Right renal cortex interstitium (tissue), 3 donors: ENCODE data around the gene SCRN1. TPM values are rescaled to one million over a fixed set of nuclear protein-coding genes. Genes with fewer than 3 reads are reported as not detected.
"Not testable (repeated sequence)": the region's sequence is repeated elsewhere in the genome, so short reads cannot be mapped to it uniquely, and the experiment has no call there.

Source experiments
- DNase-seq, 3 donors: peaks; one replicate each; pipeline ENCODE4 v3.0.0-alpha.2; 2013; ENCODE audit warnings: low read depth in 3 of 3, low spot score in 2 of 3
- polyA plus RNA-seq, 3 donors: library from polyadenylated mRNA; unstranded; fragments of 120-200 nt; gene quantifications; one replicate each; pipeline ENCODE4 v1.2.1, GENCODE V29; 2013; ENCODE audit not compliant: insufficient read length in 3 of 3

Gene SCRN1
- polyA plus RNA-seq, 3 donors: 67.9 to 71.1 (median 70.5) TPM

DNA sequence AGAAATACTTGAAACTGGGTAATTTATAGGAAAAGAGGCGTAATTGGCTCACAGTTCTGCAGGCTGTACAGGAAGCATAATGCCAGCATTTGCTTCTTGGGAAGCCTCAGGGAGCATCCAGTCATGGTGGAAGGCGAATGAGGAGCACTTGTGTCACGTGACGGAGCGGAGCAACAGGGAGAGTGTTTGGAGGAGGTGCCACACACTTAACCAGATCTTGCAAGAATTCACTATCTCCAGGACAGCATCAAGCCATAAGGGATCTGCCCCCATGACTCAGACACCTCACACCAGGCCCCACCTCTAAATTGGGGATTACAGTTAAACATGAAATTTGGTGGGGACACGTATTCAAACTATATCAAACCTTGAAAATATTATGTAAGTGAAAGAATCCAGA, 94.0 kb downstream of the SCRN1 start:
- no peak for DNase-seq

DNA sequence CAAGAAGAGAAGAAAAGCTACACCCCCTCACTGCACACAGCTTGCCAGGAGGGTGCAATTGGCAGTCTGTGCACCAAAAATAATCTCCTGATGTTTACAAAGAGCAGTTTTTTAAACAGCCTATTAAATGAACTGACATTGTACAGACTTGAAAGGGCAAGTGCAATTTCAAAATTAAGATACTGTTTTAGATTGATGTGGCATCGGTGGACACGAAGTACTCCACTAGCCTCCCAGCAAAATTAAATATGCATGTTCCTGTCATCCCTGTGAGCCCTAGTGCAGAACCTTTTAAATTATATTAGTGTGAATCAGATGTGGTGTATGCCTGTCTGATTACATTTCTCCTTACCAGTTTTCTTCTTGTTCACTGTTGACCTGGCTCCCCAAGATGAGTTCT, 95.3 kb downstream of the SCRN1 start:
- no peak for DNase-seq

GRCh38 chr7:29893351-29893965, 96.1 kb downstream of the SCRN1 start:
- DNase-seq: no peak

- DNase-seq: no peak
Observed at GRCh38 chr7:29892231-29892630, 97.4 kb downstream of the SCRN1 start.

DNA sequence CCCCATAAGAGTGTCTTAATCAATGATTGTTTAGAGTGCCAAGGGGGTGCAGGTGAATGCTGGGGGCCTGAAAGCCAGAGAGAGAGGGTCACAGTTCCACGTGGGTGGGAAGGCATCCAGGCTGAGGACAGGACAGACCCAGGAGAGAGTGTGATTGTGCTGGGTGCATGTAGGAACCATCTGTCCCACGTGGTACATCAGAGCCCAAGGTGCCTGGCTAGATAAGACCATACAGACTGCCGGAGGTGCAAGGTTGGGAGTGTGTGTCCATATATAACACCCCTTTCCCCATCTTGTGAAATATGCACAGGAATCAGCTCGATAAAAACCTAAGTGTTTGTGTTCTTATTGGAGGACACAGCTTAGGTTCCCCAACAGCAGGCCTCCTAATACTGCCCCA, 97.8 kb downstream of the SCRN1 start:
- no peak for DNase-seq

- not testable (repeated sequence) for DNase-seq
Observed at GRCh38 chr7:29890786-29891185, 98.8 kb downstream of the SCRN1 start.

GRCh38 chr7:29890251-29890650, 99.3 kb downstream of the SCRN1 start:
- no peak for DNase-seq

GRCh38 chr7:29889288-29889687, 100.3 kb downstream of the SCRN1 start:
- no peak for DNase-seq

GRCh38 chr7:29888006-29888405, 101.6 kb downstream of the SCRN1 start:
- DNase-seq: no peak

- no peak for DNase-seq
Observed at GRCh38 chr7:29886827-29887226, 102.8 kb downstream of the SCRN1 start.

- no peak for DNase-seq
Observed at GRCh38 chr7:29885626-29886025, 104.0 kb downstream of the SCRN1 start.

DNA sequence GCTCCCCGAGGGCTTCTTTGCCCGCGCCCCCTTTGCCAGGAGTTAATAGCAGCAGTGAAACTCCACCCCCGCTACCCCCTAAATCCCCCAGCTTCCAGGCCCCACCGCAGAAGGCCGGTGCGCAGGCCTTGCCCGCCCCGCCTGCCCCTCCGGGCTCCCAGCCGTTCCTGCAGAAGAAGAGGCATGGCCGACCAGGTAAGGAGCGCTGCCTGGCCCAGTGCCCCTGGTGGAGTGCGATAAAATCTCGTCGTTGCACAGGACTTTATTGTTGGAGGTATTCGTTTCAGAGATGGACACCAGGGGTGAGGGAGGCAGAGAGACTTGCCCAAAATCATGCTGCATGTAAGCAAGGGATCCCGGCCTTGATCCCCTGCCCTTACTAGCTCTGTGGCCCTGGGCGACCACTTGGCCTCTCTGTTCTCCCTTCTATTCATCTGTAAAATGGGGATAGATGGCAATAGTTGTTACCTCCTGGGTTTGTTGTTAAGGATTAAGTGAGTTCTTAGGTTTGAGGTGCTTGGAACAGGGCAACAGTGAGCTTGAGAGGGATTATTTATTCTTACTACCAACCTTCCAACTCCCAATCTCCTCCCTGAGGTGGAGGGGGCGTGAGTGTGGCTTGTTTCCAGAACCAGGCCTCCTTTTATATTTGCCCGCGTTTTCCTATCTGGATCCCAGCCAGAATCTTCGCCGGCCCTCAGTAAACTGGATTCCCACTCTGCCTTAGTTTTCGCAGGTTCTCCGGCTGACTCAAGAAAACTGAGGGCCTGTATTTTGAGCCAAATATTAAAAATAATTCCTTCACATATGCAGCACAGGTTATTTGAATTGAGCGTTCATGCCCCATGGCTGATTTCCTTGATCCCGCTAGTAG, 105.0 kb downstream of the SCRN1 start:
- DNase-seq: peak in 1 of 3 donors; percentile 13

DNA sequence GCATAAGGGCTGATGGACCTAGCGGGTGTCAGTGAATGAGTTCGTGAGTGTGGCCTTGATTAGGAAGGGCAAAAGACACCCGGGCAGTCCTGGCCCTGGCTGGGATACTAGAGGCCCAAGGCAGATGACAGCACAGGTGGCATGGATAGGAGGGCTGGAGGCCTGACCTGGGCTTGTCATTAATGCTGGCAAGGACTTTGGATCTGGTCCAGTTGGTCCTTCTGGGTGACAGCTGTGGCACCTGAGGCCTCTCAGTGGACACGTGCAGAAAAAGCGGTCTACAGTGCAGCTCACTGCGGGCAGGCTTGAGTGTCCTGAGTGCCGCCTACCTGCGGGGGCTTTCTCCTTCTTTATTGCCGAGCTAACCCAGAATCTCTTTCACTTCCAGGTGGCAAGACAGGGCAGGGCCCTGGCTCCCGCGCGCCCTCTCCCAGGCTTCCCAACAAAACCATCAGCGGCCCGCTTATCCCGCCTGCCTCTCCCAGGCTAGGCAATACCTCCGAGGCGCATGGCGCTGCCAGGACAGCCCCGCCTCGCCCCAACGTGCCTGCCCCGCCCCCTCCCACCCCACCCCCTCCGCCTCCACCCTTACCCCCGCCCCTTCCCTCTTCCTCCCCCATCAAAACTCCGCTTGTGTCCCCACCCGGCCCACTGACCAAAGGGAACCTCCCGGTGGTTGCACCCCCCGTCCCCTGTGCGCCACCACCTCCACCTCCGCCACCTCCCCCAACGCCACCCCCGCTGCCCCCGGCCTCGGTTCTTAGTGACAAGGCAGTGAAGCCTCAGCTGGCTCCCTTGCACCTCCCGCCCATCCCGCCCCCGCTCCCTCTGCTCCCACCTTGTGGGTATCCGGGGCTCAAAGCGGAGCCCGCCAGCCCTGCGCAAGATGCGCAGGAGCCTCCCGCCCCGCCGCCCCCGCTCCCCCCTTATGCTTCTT, 105.9 kb downstream of the SCRN1 start:
- no peak for DNase-seq

DNA sequence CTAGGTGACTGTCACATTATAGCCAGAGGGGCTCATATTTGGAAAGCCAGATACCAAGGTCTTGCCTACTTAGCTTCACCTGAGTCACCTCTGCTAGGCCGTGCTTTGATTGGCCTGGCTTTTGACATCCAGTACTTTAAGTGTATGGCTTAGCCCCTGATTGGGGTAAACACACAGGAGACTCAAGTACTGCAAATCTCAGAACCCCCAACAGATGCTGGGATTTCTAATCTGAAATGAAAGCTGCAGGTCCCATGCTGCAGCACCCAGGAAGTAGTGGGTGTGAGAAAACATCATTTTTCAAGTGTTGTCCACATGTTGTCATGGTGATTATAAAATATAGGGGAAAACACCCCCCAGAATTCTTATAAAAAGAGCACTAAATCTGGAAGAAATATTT, 107.1 kb downstream of the SCRN1 start:
- DNase-seq: no peak

DNA sequence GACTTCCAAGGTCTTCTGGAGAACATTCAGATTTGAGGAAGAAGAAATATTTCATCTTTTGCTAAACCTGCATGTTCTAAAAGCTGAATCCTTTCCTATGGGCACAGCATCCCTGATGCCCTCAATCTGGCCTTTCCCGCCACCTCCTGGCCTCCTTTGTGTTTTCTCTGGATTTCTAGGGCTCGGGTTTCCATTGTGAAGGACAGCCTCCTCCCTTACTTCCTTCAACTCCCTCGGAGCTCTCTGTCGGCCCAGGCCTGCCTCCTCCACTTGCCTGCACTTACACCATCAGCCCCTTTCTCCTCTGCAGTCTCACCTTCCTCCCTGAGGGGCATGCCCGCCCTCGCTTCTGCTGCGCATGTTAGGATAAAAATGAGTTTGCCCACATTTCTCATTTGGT, 107.9 kb downstream of the SCRN1 start:
- DNase-seq: no peak

GRCh38 chr7:29879609-29880008, 110.0 kb downstream of the SCRN1 start:
- DNase-seq: no peak

DNA sequence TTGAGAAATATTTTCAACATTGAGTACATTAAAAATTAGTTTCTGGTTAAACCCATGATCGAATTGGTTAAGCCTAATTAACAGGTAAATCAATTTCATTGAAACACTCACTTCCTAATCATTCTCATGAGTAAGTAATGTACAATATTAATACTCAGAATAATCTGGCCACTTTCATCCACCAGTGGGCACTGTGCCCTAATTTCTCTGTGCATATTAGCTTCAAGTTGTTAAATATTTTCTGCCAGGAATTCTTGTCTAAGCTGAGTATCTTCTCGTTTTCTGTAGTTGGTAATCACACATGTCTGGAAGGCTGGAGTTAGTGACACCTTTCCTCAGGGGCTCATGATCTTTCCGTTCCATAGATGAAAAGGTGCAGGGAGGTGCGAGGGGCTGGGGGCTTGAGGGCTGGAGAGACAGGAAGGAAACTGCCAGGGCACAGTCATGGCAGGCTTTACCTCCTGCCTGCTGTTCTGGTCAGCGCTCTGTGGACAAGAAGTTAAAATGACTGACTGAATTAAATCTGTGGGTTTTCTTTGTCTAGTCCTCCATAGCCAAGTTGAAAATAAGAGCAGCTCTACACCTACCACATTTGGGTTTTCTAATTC, 111.4 kb downstream of the SCRN1 start:
- DNase-seq: no peak

- no peak for DNase-seq
Observed at GRCh38 chr7:29877196-29877595, 112.4 kb downstream of the SCRN1 start.

GRCh38 chr7:29875741-29876140, 113.9 kb downstream of the SCRN1 start:
- no peak for DNase-seq

DNA sequence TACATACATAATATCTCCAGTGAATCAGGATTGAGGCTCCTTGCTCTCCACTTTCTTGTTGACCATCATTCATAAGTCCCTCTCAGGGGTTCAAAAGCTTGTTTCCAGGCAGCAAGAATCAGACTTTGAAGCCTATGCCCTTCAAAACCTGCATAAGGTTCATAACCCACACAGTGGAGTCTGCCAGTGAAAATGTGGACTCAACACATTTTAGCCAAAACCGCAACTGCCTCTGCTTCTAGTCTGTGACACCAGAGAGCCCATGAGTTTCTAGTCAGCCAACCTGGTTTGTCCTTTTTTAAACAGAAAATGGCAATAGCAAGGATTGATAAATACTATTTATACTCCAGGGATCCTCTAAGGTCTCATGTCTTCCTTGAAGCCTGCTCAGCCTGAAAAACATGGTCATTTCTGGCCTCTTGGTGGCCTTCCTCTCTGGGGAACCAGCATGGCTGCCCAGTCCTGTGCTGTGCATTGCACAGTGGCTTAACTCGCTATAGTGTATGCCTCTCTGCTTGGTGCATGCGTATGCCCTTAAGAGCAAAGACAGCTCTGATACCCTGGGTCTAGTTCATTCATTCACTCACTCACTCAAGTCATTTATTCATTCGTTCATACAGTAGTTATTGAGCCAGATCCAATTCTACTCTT, 115.8 kb downstream of the SCRN1 start:
- DNase-seq: no peak
